Breast epithelium (tissue), 4 donors: ENCODE data around the gene GRIN2C. TPM values are rescaled to one million over a fixed set of nuclear protein-coding genes. Genes with fewer than 3 reads are reported as not detected.

Experiments
- DNase-seq, 2 donors: peaks; one replicate each; pipeline ENCODE4 v3.0.0-alpha.2; 2019; ENCODE audit warnings: low spot score in 2 of 2
- H3K27ac ChIP-seq, 2 donors: fragments of 200-600 bp; sonication (generic) in 1 of 2; one replicate each; pipeline ENCODE4 v1.5.1; 2016 to 2019; ENCODE audit warnings: mild to moderate bottlenecking in 1 of 2
- H3K27me3 ChIP-seq, 2 donors: fragments of 200-600 bp; sonication (generic) in 1 of 2; one replicate each; pipeline versions ENCODE4 v1.5.1 to v1.6.0; 2017 to 2019; ENCODE audit warnings: control low read depth in 1 of 2, mild to moderate bottlenecking in 1 of 2
- H3K36me3 ChIP-seq: fragments of 200-600 bp; one replicate; pipeline ENCODE4 v1.5.1; 2019
- H3K4me1 ChIP-seq, 2 donors: fragments of 200-600 bp; sonication (generic); one replicate each; pipeline ENCODE4 v1.5.1; 2016 to 2019; ENCODE audit warnings: control low read depth in 1 of 2
- H3K4me3 ChIP-seq, 3 donors: fragments of 200-600 bp; sonication (generic); 1 replicate in 2 of 3; 2 replicates in 1 of 3; pipeline ENCODE4 v1.5.1; 2016 to 2019; ENCODE audit warnings: mild to moderate bottlenecking in 3 of 3, moderate library complexity in 2 of 3
- H3K9me3 ChIP-seq, 2 donors: fragments of 200-600 bp; sonication (generic) in 1 of 2; one replicate each; pipeline ENCODE4 v1.5.1; 2016 to 2019; ENCODE audit warnings: control low read depth in 1 of 2
- POLR2A ChIP-seq: fragments of 450-650 bp; IDR thresholded peaks from one replicate; pipeline ENCODE4 v1.6.1; 2016; ENCODE audit warnings: antibody characterized with exemption, mild to moderate bottlenecking, moderate library complexity
- POLR2AphosphoS5 ChIP-seq, 3 donors: sonication (generic); formaldehyde crosslinking; IDR thresholded peaks; one replicate each; pipeline ENCODE4 v1.6.1; 2017; ENCODE audit warnings: antibody characterized with exemption in 3 of 3
- intact Hi-C: fragments of 100-400 bp; cut with DNase I; formaldehyde crosslinking; loops from one replicate; pipeline ENCODE4 v1.15.1; 2023; ENCODE audit warnings: low total_unique reads
- total RNA-seq, 3 donors: library from RNA; depleted of rRNA; stranded (reverse); fragments of >200 nt; gene quantifications; one replicate each; pipeline ENCODE4 v1.1.0, GENCODE V29; 2016
- TF ChIP-seq, protein P1 (sequence below), 3 donors: fragments of 450-650 bp; IDR thresholded peaks; one replicate each; pipeline ENCODE4 v1.5.1; 2016 to 2017; ENCODE audit warnings: antibody characterized with exemption in 3 of 3, mild to moderate bottlenecking in 3 of 3, moderate library complexity in 3 of 3

GRIN2C gene
- total RNA-seq, 3 donors from 2014 or later: 0.48 TPM; not detected in 2

GRCh38 chr17:74878658-74879057 lies 19.0 kb upstream of the GRIN2C start:
- Histone ChIP-seq H3K9me3 (no peaks in the 10 kb centered on the region), H3K4me3 (no peak overlapping the region), H3K27ac (no peak overlapping the region), H3K36me3 (no peaks in the 10 kb centered on the region), H3K4me1 (no peaks in the 10 kb centered on the region), H3K27me3 (peaks cover 0 to 8% of the 10 kb centered on the region in 2 donors)
- intact Hi-C loops: no loop called here
- DNase-seq: no peak
- TF ChIP-seq, protein P1, sequence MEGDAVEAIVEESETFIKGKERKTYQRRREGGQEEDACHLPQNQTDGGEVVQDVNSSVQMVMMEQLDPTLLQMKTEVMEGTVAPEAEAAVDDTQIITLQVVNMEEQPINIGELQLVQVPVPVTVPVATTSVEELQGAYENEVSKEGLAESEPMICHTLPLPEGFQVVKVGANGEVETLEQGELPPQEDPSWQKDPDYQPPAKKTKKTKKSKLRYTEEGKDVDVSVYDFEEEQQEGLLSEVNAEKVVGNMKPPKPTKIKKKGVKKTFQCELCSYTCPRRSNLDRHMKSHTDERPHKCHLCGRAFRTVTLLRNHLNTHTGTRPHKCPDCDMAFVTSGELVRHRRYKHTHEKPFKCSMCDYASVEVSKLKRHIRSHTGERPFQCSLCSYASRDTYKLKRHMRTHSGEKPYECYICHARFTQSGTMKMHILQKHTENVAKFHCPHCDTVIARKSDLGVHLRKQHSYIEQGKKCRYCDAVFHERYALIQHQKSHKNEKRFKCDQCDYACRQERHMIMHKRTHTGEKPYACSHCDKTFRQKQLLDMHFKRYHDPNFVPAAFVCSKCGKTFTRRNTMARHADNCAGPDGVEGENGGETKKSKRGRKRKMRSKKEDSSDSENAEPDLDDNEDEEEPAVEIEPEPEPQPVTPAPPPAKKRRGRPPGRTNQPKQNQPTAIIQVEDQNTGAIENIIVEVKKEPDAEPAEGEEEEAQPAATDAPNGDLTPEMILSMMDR (IDR thresholded peaks at IDR 0.05): no peak
- no peak for TF ChIP-seq POLR2AphosphoS5 (IDR thresholded peaks at IDR 0.05)
- no peak for TF ChIP-seq POLR2A

GRCh38 chr17:74877592-74878548 lies 18.2 kb upstream of the GRIN2C start:
- Histone ChIP-seq H3K4me3 (no peak overlapping the region), H3K27me3 (peaks cover 0 to 7% of the 10 kb centered on the region in 2 donors), H3K4me1 (no peaks in the 10 kb centered on the region), H3K27ac (no peak overlapping the region), H3K36me3 (no peaks in the 10 kb centered on the region), H3K9me3 (no peaks in the 10 kb centered on the region)
- DNase-seq: no peak
- no peak for TF ChIP-seq POLR2A
- TF ChIP-seq POLR2AphosphoS5 (IDR thresholded peaks at IDR 0.05): no peak
- TF ChIP-seq, protein P1 (IDR thresholded peaks at IDR 0.05): no peak
- intact Hi-C loops: no loop called here

DNA sequence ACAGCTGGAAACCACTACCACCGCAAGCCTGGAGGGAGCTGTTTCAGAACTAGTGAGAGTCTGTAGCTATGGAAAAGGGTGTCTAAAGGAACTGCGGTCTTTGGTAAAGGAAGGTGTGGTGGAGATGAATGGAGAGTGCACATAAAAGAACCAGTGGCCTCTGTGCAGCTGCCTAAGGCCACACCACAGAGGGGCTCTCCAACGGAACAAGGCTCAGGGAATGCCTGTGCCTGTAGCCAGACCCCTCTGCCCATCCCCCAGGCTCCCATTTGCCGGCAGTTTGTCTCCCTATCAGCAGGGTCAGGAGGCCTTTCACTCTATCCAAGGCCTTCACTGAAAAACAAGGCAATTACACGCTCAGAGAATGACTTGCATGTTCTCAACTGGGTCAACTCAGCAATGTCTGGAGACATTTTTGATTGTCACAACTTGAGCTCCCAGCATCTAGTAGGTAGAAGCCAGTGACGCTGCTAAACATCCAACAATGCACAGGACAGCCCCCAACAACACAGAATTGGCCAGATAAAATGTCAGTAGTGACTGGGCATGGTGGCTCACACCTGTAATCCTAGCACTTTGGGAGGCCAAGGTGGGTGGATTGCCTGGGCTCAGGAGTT lies 16.4 kb upstream of the GRIN2C start:
- no peak overlapping the region for H3K27ac ChIP-seq
- intact Hi-C loops: no loop called here

GRCh38 chr17:74875155-74875976 lies 15.7 kb upstream of the GRIN2C start:
- Histone ChIP-seq H3K27me3 (no peaks in the 10 kb centered on the region), H3K4me3 (no peak overlapping the region)
- intact Hi-C loops: no loop called here

More for the DNA sequence above, 16.4 kb upstream of the GRIN2C start:
- no peak for DNase-seq
- Histone ChIP-seq H3K4me3 (no peak overlapping the region), H3K9me3 (no peaks in the 10 kb centered on the region), H3K4me1 (peaks cover 0 to 5% of the 10 kb centered on the region in 2 donors), H3K36me3 (no peaks in the 10 kb centered on the region), H3K27me3 (no peaks in the 10 kb centered on the region)
- TF ChIP-seq POLR2A (no peak), POLR2AphosphoS5 (IDR thresholded peaks at IDR 0.05) (no peak)
- TF ChIP-seq, protein P1 (IDR thresholded peaks at IDR 0.05): no peak

More at GRCh38 chr17:74875155-74875976, 15.7 kb upstream of the GRIN2C start:
- peaks cover 0 to 5% of the 10 kb centered on the region in 2 donors for H3K4me1 ChIP-seq
- DNase-seq: no peak
- H3K36me3 ChIP-seq: no peaks in the 10 kb centered on the region
- no peaks in the 10 kb centered on the region for H3K9me3 ChIP-seq
- TF ChIP-seq POLR2AphosphoS5 (IDR thresholded peaks at IDR 0.05): no peak
- TF ChIP-seq, protein P1 (IDR thresholded peaks at IDR 0.05): no peak
- TF ChIP-seq POLR2A: no peak
- H3K27ac ChIP-seq: no peak overlapping the region
